ENCODE measurements around the gene USP48. TPM values are rescaled to one million over a fixed set of nuclear protein-coding genes. Genes with fewer than 3 reads are reported as not detected.

The USP48 gene
- total and polyA plus RNA-seq, 2 of the 8 experiments (the other 6 are each of a cell fraction or from before 2014, with no cell fraction given) = 12.8 to 83.5 TPM

DNA sequence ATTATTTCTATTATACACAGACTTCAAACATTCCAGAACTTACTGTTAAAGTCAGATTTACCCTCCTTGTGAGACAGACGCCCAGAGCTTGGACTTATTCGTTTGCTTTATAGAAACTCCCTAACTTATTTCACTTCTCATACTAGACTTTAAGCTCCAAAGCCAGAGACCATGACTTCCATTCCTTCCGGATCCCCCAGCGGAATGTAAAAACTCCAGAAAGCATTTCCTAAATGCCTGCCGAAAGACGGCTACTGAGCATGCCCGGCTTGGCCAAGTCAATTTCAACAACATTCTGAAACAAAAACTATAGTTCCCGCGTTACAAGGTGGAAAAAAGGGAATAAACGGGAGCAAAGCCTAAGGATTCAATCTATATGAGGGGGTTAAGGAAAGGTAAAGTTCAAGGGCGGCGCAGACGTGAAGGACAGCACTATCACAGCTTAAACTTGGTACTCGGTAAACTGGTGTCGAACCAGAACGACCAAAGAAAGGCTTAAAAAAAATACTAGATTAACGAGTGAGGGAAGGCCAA, 1.1 kb downstream of the USP48 start:
- H3K9me3 ChIP-seq (ENCODE audit: insufficient read depth in 2 of 2, low read depth in 1 of 2, low read length in 1 of 2) = no peaks in the 10 kb centered on the region
- WGBS, 2 experiments (ENCODE audit: extremely low coverage in 1 of 2, insufficient coverage in 1 of 2, insufficient read length in 1 of 2, insufficient replicate concordance in 2 of 2, low coverage in 1 of 2, low lambda C conversion rate in 2 of 2, missing lambda C conversion rate in 1 of 2) = 3% methylated on average over 17 of the region's 17 CpGs; no CpG with 5 or more reads in 1 of the 2 experiments
- H4K8ac ChIP-seq (ENCODE audit: extremely low read depth, insufficient read depth, low read length) = no peak overlapping the region
- FAIRE-seq (no peak), DNase-seq (ENCODE audit: low read depth in 1 of 2, low spot score in 2 of 2) (no peak)
- H3K56ac ChIP-seq (replicated peaks; ENCODE audit: insufficient read length, low read depth, low read length) = no peak overlapping the region
- H3K4me1 ChIP-seq (replicated peaks in 1 of 4; ENCODE audit: control insufficient read depth in 3 of 4, insufficient read depth in 4 of 4, low read length in 3 of 4) = peaks cover 0 to 4% (median 1%) of the 10 kb centered on the region in 4 experiments; a peak in 3 of 7 replicates
- no peak overlapping the region for H4K91ac ChIP-seq (replicated peaks; ENCODE audit: insufficient read length, low read length)
- H3K23ac ChIP-seq (ENCODE audit: insufficient read length) = no peak overlapping the region
- H3K4me2 ChIP-seq (ENCODE audit: insufficient read depth in 1 of 2, low read depth in 2 of 2, low read length in 2 of 2) = peak overlapping the region; percentile 58 to 78
- peak overlapping the region; percentile 78 to 84 (median 80) for H3K4me3 ChIP-seq (ENCODE audit: extremely low read depth in 1 of 4, insufficient read depth in 2 of 4, low read depth in 3 of 4, low read length in 4 of 4)
- H4K5ac ChIP-seq (ENCODE audit: insufficient read length, low read depth, low read length) = no peak overlapping the region
- H2BK12ac ChIP-seq (ENCODE audit: low read depth, low read length) = 0 out of 2 replicates have a peak overlapping the region, but pooled peaks have one; percentile 45
- no peaks in the 10 kb centered on the region; the same call in 1 of the 2 replicates for H3K79me1 ChIP-seq (ENCODE audit: low read depth, low read length)
- CTCF ChIA-PET (ENCODE audit: partially characterized antibody) = interaction anchor here (0.7 to 1.7 kb wide), 14 partner anchors 9 to 363 kb away, joined by 3 to 6 read pairs (median 3); no protein-coding TSS in a partner anchor
- TF ChIP-seq NRF1 (IDR thresholded peaks at IDR 0.05; ENCODE audit: low read depth, low read length) (peak; percentile 9; the same call in 1 of the 2 replicates), SUZ12 (IDR thresholded peaks at IDR 0.05; ENCODE audit: low read length) (no peak), ATF3 (IDR thresholded peaks at IDR 0.05; ENCODE audit: insufficient read depth, low read depth, low read length) (no peak), TEAD4 (IDR thresholded peaks at IDR 0.05; ENCODE audit: low read depth, low read length) (no peak)
- H2AFZ ChIP-seq (ENCODE audit: low read length) = no peak overlapping the region
- H3K9ac ChIP-seq (replicated peaks in 1 of 4; ENCODE audit: extremely low read depth in 1 of 4, low read depth in 3 of 4, low read length in 3 of 4) = peak overlapping the region; percentile 71 to 97 (median 92)
- H4K20me1 ChIP-seq (replicated peaks in 1 of 2; ENCODE audit: control insufficient read depth in 1 of 2, insufficient read depth in 2 of 2, low read length in 2 of 2) = peaks cover 0 to 3% of the 10 kb centered on the region in 2 experiments
- POLR2A ChIA-PET (ENCODE audit: partially characterized antibody) = interaction anchor here (0.7 to 3.9 kb wide), 24 partner anchors 8 to 258 kb away, joined by 3 to 26 read pairs (median 4); no protein-coding TSS in a partner anchor
- peak overlapping the region; percentile 67 for H3K27ac ChIP-seq (ENCODE audit: low read depth, low read length)
- peak overlapping the region; percentile 94 for H2BK5ac ChIP-seq (ENCODE audit: low read depth, low read length)
- H3K18ac ChIP-seq (ENCODE audit: extremely low read depth, low read length) = no peak overlapping the region
- H2AK5ac ChIP-seq (ENCODE audit: low read depth, low read length) = no peak overlapping the region
- H2BK15ac ChIP-seq (ENCODE audit: low read length) = no peak overlapping the region
- no peaks in the 10 kb centered on the region for H3K27me3 ChIP-seq (replicated peaks in 1 of 4; ENCODE audit: control insufficient read depth in 3 of 4, extremely low read depth in 1 of 4, insufficient read depth in 3 of 4, low read length in 3 of 4)
- no peak overlapping the region for H2BK120ac ChIP-seq (replicated peaks; ENCODE audit: low read depth, low read length)
- peaks cover 6% of the 10 kb centered on the region for H3K23me2 ChIP-seq (ENCODE audit: low read depth, low read length)
- no peaks in the 10 kb centered on the region for H3K36me3 ChIP-seq (ENCODE audit: control insufficient read depth in 2 of 4, insufficient read depth in 4 of 4, low read length in 3 of 4)
- H3K14ac ChIP-seq (ENCODE audit: insufficient read length) = no peak overlapping the region
- no peak overlapping the region for H2BK20ac ChIP-seq (ENCODE audit: low read length)
- no peak overlapping the region for H3K4ac ChIP-seq (replicated peaks; ENCODE audit: insufficient read length, low read depth, low read length)
- H3K79me2 ChIP-seq (ENCODE audit: control insufficient read depth in 1 of 2, insufficient read depth in 2 of 2, low read length in 2 of 2) = peaks cover 42 to 57% of the 10 kb centered on the region in 2 experiments
